BJ (cell line): ENCODE data around the gene MAGI1. TPM values are rescaled to one million over a fixed set of nuclear protein-coding genes. Genes with fewer than 3 reads are reported as not detected.

Experiments used
- CTCF ChIA-PET: fragments of 350-600 bp; formaldehyde crosslinking; extraction: SDS; loops from one replicate; lab custom pipeline; 2021; ENCODE audit warnings: antibody characterized with exemption, inconsistent platforms; lab: Yijun Ruan, JAX
- POLR2A ChIA-PET: fragments of 300-600 bp; sonication (Branson Sonifier 250); formaldehyde crosslinking; extraction: SDS; loops from one replicate; lab custom pipeline; 2021; ENCODE audit warnings: antibody characterized with exemption; lab: Charles Lee
- DNase-seq: peaks from one replicate; pipeline ENCODE4 v3.0.0-alpha.2; 2011; ENCODE audit warnings: low read depth
- H3K27me3 ChIP-seq: 2 replicates; pipeline ENCODE4 v1.6.0; 2011; ENCODE audit warnings: low read length; ENCODE audit not compliant: control insufficient read depth, insufficient read depth
- H3K36me3 ChIP-seq: 2 replicates; pipeline ENCODE4 v1.5.1; 2011; ENCODE audit warnings: low read length; ENCODE audit not compliant: control insufficient read depth, insufficient read depth
- H3K4me3 ChIP-seq: 2 replicates; pipeline ENCODE4 v1.5.1; 2011; ENCODE audit warnings: low read depth, mild to moderate bottlenecking, control low read depth, low read length
- polyA plus RNA-seq: library from polyadenylated mRNA; depleted of rRNA; stranded (reverse); fragments of >200 nt; gene quantifications from 2 replicates; pipeline ENCODE4 v1.2.3, GENCODE V29; 2011
- TF ChIP-seq, protein P1 (sequence below): IDR thresholded peaks from 2 replicates; pipeline ENCODE4 v1.5.1; 2011; ENCODE audit warnings: low read depth, mild to moderate bottlenecking, control low read depth, inconsistent platforms, low read length, moderate library complexity; ENCODE audit not compliant: insufficient read depth

The MAGI1 gene
- polyA plus RNA-seq, 1 experiment: 14.4 TPM

DNA sequence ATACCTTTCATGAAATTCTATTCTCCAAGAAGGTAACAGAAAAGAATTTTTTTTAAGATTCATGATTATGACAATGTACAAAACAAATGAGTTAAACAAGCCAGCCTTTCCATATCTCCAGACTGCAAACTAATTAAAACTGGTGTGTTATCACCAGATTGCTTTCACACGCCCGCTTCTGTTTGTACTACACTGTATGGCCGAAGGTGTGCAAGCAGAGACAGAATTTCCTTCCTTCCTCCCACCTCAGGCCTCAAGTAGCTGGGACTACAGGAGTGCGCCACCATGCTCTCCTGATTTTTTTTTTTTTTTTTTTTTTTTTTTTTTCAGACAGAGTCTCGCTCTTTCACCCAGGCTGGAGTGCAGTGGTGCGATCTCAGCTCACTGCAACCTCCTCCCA, 400.4 kb downstream of the MAGI1 start:
- no peak for DNase-seq
- TF ChIP-seq, protein P1, sequence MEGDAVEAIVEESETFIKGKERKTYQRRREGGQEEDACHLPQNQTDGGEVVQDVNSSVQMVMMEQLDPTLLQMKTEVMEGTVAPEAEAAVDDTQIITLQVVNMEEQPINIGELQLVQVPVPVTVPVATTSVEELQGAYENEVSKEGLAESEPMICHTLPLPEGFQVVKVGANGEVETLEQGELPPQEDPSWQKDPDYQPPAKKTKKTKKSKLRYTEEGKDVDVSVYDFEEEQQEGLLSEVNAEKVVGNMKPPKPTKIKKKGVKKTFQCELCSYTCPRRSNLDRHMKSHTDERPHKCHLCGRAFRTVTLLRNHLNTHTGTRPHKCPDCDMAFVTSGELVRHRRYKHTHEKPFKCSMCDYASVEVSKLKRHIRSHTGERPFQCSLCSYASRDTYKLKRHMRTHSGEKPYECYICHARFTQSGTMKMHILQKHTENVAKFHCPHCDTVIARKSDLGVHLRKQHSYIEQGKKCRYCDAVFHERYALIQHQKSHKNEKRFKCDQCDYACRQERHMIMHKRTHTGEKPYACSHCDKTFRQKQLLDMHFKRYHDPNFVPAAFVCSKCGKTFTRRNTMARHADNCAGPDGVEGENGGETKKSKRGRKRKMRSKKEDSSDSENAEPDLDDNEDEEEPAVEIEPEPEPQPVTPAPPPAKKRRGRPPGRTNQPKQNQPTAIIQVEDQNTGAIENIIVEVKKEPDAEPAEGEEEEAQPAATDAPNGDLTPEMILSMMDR: no peak
- Histone ChIP-seq H3K36me3 (no peaks in the 10 kb centered on the region), H3K27me3 (no peaks in the 10 kb centered on the region), H3K4me3 (no peak overlapping the region)
- POLR2A ChIA-PET: no interaction called here
- CTCF ChIA-PET: no interaction called here

DNA sequence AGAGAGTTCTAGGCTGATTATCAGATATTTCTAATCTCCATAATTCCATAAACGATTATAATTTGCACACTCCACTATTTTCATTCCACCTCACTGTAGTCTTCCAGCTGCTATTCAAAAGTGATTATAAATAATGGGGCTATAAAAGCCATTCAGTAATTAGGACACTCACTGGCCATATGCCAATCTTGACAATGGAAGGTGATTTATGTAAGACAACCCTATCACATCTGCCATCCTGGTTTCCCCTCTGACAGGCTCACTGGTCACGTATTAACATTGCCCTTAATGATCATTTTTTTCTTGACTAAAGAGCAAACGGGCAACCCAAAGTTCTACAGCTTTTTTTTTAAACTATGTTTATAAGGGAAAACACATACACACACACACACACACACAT, 402.4 kb downstream of the MAGI1 start:
- ChIA-PET CTCF (no interaction called here), POLR2A (no interaction called here)
- Histone ChIP-seq H3K4me3 (no peak overlapping the region), H3K27me3 (no peaks in the 10 kb centered on the region), H3K36me3 (no peaks in the 10 kb centered on the region)
- TF ChIP-seq, protein P1: no peak
- DNase-seq: no peak

DNA sequence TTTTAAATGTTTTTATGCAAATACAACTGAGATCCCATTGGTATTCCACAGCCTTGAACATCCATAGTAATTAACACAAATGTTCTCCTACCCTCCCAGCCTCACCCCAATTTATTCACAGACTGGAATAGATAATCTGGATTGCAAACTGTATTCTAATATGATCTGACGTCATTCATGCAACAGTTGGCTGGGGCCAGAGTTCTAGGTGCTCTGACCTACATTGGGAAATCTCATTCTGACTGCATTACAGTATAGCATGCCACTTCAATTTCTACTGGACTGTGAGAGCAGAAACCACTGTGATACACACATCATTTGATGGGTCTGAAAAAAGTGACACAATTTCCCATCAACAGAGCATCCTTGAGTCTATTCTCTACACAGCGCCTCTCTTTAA, 403.1 kb downstream of the MAGI1 start:
- TF ChIP-seq, protein P1: no peak
- DNase-seq: no peak
- no peaks in the 10 kb centered on the region for H3K27me3 ChIP-seq
- ChIA-PET POLR2A (no interaction called here), CTCF (no interaction called here)
- no peak overlapping the region for H3K4me3 ChIP-seq
- no peaks in the 10 kb centered on the region for H3K36me3 ChIP-seq

DNA sequence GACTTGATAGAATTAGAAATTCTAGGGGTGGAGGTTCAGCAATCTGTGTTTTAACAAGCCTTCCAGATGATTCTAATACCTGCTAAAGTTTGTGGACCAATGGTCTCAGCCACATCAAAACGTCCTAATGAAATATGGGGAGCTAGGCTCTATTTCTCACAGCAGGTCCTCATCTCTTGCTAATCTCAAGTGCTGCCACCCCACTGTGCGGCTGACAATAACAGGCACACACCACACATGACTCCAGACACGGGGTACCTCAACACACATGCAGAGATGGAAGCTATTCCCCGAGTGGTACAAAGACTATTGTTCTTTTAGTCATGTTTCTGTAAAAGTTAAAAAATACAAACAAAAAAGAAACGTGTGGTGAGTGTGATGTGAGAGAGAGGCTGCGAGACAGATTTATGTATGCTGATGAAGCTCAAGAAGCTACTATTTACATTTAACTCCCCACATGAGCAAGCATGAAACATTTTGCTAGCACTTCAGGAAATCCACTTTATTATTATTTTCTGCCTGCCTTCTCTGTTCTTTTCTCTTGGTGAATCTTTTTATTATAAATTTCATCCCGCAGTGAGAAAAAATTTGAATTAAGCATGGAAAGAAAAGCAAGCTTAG, 405.6 kb downstream of the MAGI1 start:
- POLR2A ChIA-PET: no interaction called here

DNA sequence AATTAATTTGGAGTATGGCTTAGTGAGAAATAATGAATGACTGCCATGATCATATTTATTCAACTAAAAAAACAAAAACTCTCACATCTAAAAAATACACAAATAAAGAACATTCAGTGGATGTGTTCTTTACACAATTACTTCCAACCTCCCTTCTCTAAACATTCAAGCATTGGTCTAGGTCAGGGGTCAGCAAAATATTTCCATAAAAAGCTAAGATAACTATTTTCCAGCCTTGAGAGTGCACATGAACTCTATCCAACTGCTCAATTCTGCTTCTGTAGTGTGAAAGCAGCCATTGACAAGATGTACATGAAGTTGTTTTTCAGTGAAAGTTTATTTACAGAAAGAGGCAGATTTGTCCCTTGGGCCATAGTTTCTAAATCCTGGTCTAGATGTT, 406.3 kb downstream of the MAGI1 start:
- DNase-seq: no peak
- no peaks in the 10 kb centered on the region for H3K27me3 ChIP-seq
- H3K4me3 ChIP-seq: no peak overlapping the region
- POLR2A ChIA-PET: no interaction called here
- TF ChIP-seq, protein P1: no peak
- CTCF ChIA-PET: interaction anchor here (0.9 to 1.5 kb wide), 2 partner anchors 9 to 23 kb away, joined by 3 to 4 read pairs; no protein-coding TSS in a partner anchor
- no peaks in the 10 kb centered on the region for H3K36me3 ChIP-seq

More for the DNA sequence above, 405.6 kb downstream of the MAGI1 start:
- no peaks in the 10 kb centered on the region for H3K27me3 ChIP-seq
- DNase-seq: no peak
- TF ChIP-seq, protein P1: no peak
- H3K4me3 ChIP-seq: no peak overlapping the region
- CTCF ChIA-PET: interaction anchor here (0.7 to 1.5 kb wide), 4 partner anchors 9 to 23 kb away, joined by 3 to 4 read pairs (median 4); no protein-coding TSS in a partner anchor
- no peaks in the 10 kb centered on the region for H3K36me3 ChIP-seq
